Measurements from ENCODE around the gene MGAT5B. TPM values are rescaled to one million over a fixed set of nuclear protein-coding genes. Genes with fewer than 3 reads are reported as not detected.

The MGAT5B gene
- total and polyA plus RNA-seq, 4 donors = 0.02 to 0.25 TPM; not detected in 2

DNA sequence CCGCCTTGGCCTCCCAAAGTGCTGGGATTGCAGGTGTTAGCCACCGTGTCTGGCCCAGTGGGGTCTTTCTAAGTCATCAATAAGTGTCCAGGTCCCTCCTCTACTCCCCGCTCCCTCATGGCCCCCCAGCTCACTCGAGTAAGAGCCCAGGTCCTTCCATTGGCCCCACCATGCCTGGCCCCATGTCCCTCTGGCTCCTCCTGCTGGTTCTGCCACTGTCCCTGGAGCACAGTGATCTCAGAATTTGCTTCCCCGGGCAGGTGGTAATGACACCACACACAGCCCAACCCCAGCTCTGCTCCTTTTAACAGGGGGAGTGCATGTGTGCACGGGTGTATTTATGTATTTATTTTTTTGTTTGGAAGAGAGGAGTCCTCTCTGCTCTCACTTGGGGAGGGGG lies 19.6 kb downstream of the MGAT5B start:
- no peak overlapping the region for H3K27ac ChIP-seq (ENCODE audit: low read depth in 1 of 2, low read length in 2 of 2)
- H3K9ac ChIP-seq (ENCODE audit: low read depth in 1 of 2, low read length in 2 of 2) = no peak overlapping the region
- no peak for DNase-seq (ENCODE audit: low spot score)
- H3K27me3 ChIP-seq (ENCODE audit: control insufficient read depth in 4 of 4, insufficient read depth in 4 of 4, low read length in 3 of 4) = no peaks in the 10 kb centered on the region
- no peaks in the 10 kb centered on the region for H3K4me1 ChIP-seq (ENCODE audit: control insufficient read depth in 4 of 4, insufficient read depth in 4 of 4, low read length in 3 of 4)
- TF ChIP-seq CTCF (IDR thresholded peaks at IDR 0.05; ENCODE audit: low read depth, low read length, missing input control) = no peak
- no peak for TF ChIP-seq TAF1 (conservative IDR thresholded peaks at IDR 0.05)
- no peak for TF ChIP-seq JUND (IDR thresholded peaks at IDR 0.05)
- TF ChIP-seq RXRA (IDR thresholded peaks at IDR 0.05) = no peak
- no peak for TF ChIP-seq RAD21 (IDR thresholded peaks at IDR 0.05)
- TF ChIP-seq NR2F2 (IDR thresholded peaks at IDR 0.05) = no peak
- no peak for TF ChIP-seq FOXA1 (IDR thresholded peaks at IDR 0.05)
- TF ChIP-seq HNF4A (conservative IDR thresholded peaks at IDR 0.05) = no peak
- no peak for TF ChIP-seq ZBTB33 (IDR thresholded peaks at IDR 0.05)
- TF ChIP-seq EGR1 (IDR thresholded peaks at IDR 0.05; ENCODE audit: low read depth in 2 of 2) = no peak
- TF ChIP-seq FOXA2 (IDR thresholded peaks at IDR 0.05) = no peak
- no peak for TF ChIP-seq YY1 (IDR thresholded peaks at IDR 0.05)
- TF ChIP-seq, protein P1, sequence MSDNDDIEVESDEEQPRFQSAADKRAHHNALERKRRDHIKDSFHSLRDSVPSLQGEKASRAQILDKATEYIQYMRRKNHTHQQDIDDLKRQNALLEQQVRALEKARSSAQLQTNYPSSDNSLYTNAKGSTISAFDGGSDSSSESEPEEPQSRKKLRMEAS (IDR thresholded peaks at IDR 0.05) = no peak
- TF ChIP-seq, protein P2, sequence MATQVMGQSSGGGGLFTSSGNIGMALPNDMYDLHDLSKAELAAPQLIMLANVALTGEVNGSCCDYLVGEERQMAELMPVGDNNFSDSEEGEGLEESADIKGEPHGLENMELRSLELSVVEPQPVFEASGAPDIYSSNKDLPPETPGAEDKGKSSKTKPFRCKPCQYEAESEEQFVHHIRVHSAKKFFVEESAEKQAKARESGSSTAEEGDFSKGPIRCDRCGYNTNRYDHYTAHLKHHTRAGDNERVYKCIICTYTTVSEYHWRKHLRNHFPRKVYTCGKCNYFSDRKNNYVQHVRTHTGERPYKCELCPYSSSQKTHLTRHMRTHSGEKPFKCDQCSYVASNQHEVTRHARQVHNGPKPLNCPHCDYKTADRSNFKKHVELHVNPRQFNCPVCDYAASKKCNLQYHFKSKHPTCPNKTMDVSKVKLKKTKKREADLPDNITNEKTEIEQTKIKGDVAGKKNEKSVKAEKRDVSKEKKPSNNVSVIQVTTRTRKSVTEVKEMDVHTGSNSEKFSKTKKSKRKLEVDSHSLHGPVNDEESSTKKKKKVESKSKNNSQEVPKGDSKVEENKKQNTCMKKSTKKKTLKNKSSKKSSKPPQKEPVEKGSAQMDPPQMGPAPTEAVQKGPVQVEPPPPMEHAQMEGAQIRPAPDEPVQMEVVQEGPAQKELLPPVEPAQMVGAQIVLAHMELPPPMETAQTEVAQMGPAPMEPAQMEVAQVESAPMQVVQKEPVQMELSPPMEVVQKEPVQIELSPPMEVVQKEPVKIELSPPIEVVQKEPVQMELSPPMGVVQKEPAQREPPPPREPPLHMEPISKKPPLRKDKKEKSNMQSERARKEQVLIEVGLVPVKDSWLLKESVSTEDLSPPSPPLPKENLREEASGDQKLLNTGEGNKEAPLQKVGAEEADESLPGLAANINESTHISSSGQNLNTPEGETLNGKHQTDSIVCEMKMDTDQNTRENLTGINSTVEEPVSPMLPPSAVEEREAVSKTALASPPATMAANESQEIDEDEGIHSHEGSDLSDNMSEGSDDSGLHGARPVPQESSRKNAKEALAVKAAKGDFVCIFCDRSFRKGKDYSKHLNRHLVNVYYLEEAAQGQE (IDR thresholded peaks at IDR 0.05) = no peak
- TF ChIP-seq HNF4G (IDR thresholded peaks at IDR 0.05) = no peak
- no peak for TF ChIP-seq GABPA (IDR thresholded peaks at IDR 0.05 in 1 of 2, conservative IDR thresholded peaks at IDR 0.05 in 1 of 2)
- no peaks in the 10 kb centered on the region for H3K9me3 ChIP-seq (ENCODE audit: control insufficient read depth in 4 of 4, low read length in 3 of 4)
- 73% methylated on average over 6 of the region's 6 CpGs for WGBS
- no peak overlapping the region for H3K4me3 ChIP-seq (ENCODE audit: low read depth in 1 of 3, low read length in 3 of 3)
- no peaks in the 10 kb centered on the region for H3K36me3 ChIP-seq (ENCODE audit: control insufficient read depth in 4 of 4, insufficient read depth in 3 of 4, low read depth in 1 of 4, low read length in 3 of 4)

GRCh38 chr17:76888661-76889060 lies 20.5 kb downstream of the MGAT5B start:
- Histone ChIP-seq H3K4me3 (ENCODE audit: low read depth in 1 of 3, low read length in 3 of 3) (no peak overlapping the region), H3K27ac (ENCODE audit: low read depth in 1 of 2, low read length in 2 of 2) (no peak overlapping the region), H3K9me3 (ENCODE audit: control insufficient read depth in 4 of 4, low read length in 3 of 4) (no peaks in the 10 kb centered on the region), H3K9ac (ENCODE audit: low read depth in 1 of 2, low read length in 2 of 2) (no peak overlapping the region), H3K36me3 (ENCODE audit: control insufficient read depth in 4 of 4, insufficient read depth in 3 of 4, low read depth in 1 of 4, low read length in 3 of 4) (no peaks in the 10 kb centered on the region), H3K27me3 (ENCODE audit: control insufficient read depth in 4 of 4, insufficient read depth in 4 of 4, low read length in 3 of 4) (no peaks in the 10 kb centered on the region), H3K4me1 (ENCODE audit: control insufficient read depth in 4 of 4, insufficient read depth in 4 of 4, low read length in 3 of 4) (no peaks in the 10 kb centered on the region)
- DNase-seq (ENCODE audit: low spot score) = no peak
- 74% methylated on average over 14 of the region's 14 CpGs for WGBS
- TF ChIP-seq RXRA (IDR thresholded peaks at IDR 0.05) = no peak
- TF ChIP-seq HNF4A (conservative IDR thresholded peaks at IDR 0.05) = no peak
- no peak for TF ChIP-seq RAD21 (IDR thresholded peaks at IDR 0.05)
- no peak for TF ChIP-seq ZBTB33 (IDR thresholded peaks at IDR 0.05)
- TF ChIP-seq GABPA (IDR thresholded peaks at IDR 0.05 in 1 of 2, conservative IDR thresholded peaks at IDR 0.05 in 1 of 2) = no peak
- no peak for TF ChIP-seq ATF3 (IDR thresholded peaks at IDR 0.05)
- no peak for TF ChIP-seq SP1 (IDR thresholded peaks at IDR 0.05)
- TF ChIP-seq FOXA1 (IDR thresholded peaks at IDR 0.05) = no peak
- no peak for TF ChIP-seq HNF4G (IDR thresholded peaks at IDR 0.05)
- TF ChIP-seq, protein P1 (IDR thresholded peaks at IDR 0.05) = no peak
- TF ChIP-seq FOXA2 (IDR thresholded peaks at IDR 0.05) = no peak
- TF ChIP-seq YY1 (IDR thresholded peaks at IDR 0.05) = no peak
- TF ChIP-seq TAF1 (conservative IDR thresholded peaks at IDR 0.05) = no peak
- TF ChIP-seq, protein P2 (IDR thresholded peaks at IDR 0.05) = no peak
